Measurements from ENCODE around the gene VPS33B. TPM values are rescaled to one million over a fixed set of nuclear protein-coding genes. Genes with fewer than 3 reads are reported as not detected.

VPS33B gene
- total RNA-seq, 6 experiments from 2014 or later: 4.2 to 7.3 (median 6.5) TPM

- Histone ChIP-seq H3K36me3 (no peaks in the 10 kb centered on the region), H3K9me3 (no peaks in the 10 kb centered on the region), H3K4me3 (no peak overlapping the region), H3K27ac (no peak overlapping the region), H3K27me3 (no peaks in the 10 kb centered on the region), H3K4me1 (peaks cover 0 to 5% (median 2%) of the 10 kb centered on the region in 4 donors)
- intact Hi-C loops (cut with DNase I): no loop called here
- TF ChIP-seq POLR2A (IDR thresholded peaks at IDR 0.05): no peak
- DNase-seq: no peak
- WGBS (ENCODE audit: insufficient coverage, low coverage, low lambda C conversion rate, missing lambda C conversion rate): 96% methylated on average over 4 of the region's 4 CpGs
- no peak for ATAC-seq
Observed at GRCh38 chr15:90990446-90990845, 31.9 kb downstream of the VPS33B start.

- H3K36me3 ChIP-seq: no peaks in the 10 kb centered on the region
- intact Hi-C loops (cut with DNase I): no loop called here
- peaks cover 0 to 5% (median 2%) of the 10 kb centered on the region in 4 donors for H3K4me1 ChIP-seq
- TF ChIP-seq POLR2A (IDR thresholded peaks at IDR 0.05) (no peak), CTCF (IDR thresholded peaks at IDR 0.05) (no peak)
- DNase-seq (no peak), ATAC-seq (no peak)
- H3K4me3 ChIP-seq: no peak overlapping the region
- no peaks in the 10 kb centered on the region for H3K9me3 ChIP-seq
- H3K27ac ChIP-seq: no peak overlapping the region
- H3K27me3 ChIP-seq: no peaks in the 10 kb centered on the region
- WGBS (ENCODE audit: insufficient coverage, low coverage, low lambda C conversion rate, missing lambda C conversion rate): 67% methylated on average over 7 of the region's 7 CpGs
Observed at GRCh38 chr15:90989040-90989768, 33.2 kb downstream of the VPS33B start.

GRCh38 chr15:90988296-90988695, 34.1 kb downstream of the VPS33B start:
- Histone ChIP-seq H3K4me1 (no peaks in the 10 kb centered on the region), H3K27me3 (no peaks in the 10 kb centered on the region), H3K27ac (no peak overlapping the region), H3K9me3 (no peaks in the 10 kb centered on the region), H3K4me3 (no peak overlapping the region), H3K36me3 (no peaks in the 10 kb centered on the region)
- 41% methylated on average over 6 of the region's 6 CpGs for WGBS (ENCODE audit: insufficient coverage, low coverage, low lambda C conversion rate, missing lambda C conversion rate)
- ATAC-seq: no peak
- DNase-seq: no peak
- intact Hi-C loops (cut with DNase I): no loop called here
- TF ChIP-seq POLR2A (IDR thresholded peaks at IDR 0.05): no peak
- no peak for TF ChIP-seq CTCF (IDR thresholded peaks at IDR 0.05)

GRCh38 chr15:90987561-90988141, 34.7 kb downstream of the VPS33B start:
- H3K27ac ChIP-seq: no peak overlapping the region
- no peaks in the 10 kb centered on the region for H3K36me3 ChIP-seq
- H3K4me1 ChIP-seq: no peaks in the 10 kb centered on the region
- no peaks in the 10 kb centered on the region for H3K9me3 ChIP-seq
- ATAC-seq: no peak
- H3K27me3 ChIP-seq: no peaks in the 10 kb centered on the region
- intact Hi-C loops (cut with DNase I): no loop called here
- DNase-seq: no peak
- no peak overlapping the region for H3K4me3 ChIP-seq
- 84% methylated on average over 7 of the region's 7 CpGs for WGBS (ENCODE audit: insufficient coverage, low coverage, low lambda C conversion rate, missing lambda C conversion rate)
- TF ChIP-seq POLR2A (IDR thresholded peaks at IDR 0.05) (no peak), CTCF (IDR thresholded peaks at IDR 0.05) (no peak)

GRCh38 chr15:90986790-90987507, 35.4 kb downstream of the VPS33B start:
- no peaks in the 10 kb centered on the region for H3K36me3 ChIP-seq
- intact Hi-C loops (cut with DNase I): no loop called here
- no peaks in the 10 kb centered on the region for H3K27me3 ChIP-seq
- no peak for DNase-seq
- no peak for ATAC-seq
- no peaks in the 10 kb centered on the region for H3K9me3 ChIP-seq
- H3K4me1 ChIP-seq: no peaks in the 10 kb centered on the region
- H3K27ac ChIP-seq: no peak overlapping the region
- no peak overlapping the region for H3K4me3 ChIP-seq
- WGBS (ENCODE audit: insufficient coverage, low coverage, low lambda C conversion rate, missing lambda C conversion rate): 75% methylated on average over 8 of the region's 11 CpGs
- no peak for TF ChIP-seq CTCF (IDR thresholded peaks at IDR 0.05)
- TF ChIP-seq POLR2A (IDR thresholded peaks at IDR 0.05): no peak
